ENCODE measurements around the gene BEND3.

DNA sequence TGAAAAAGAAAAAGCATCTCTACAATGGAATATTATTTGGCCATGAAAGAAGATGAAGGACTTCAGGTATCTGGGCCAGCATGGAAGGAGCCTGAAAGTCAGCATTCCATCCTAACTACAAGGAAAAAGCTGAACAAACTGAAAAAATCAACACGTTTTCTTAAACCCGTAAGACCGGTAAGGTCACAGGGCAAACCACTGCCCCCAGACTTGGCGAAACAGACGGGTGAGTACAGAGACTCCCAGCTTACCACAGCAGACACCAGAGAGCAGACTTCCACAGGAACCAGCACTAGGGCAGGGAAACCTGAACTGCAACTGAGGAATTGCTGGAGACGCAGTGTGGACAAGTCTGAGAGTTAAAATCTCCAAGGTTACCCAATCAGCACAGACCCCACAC lies 31.4 kb downstream of the BEND3 start:
- no peak for TF ChIP-seq HDGF (IDR thresholded peaks at IDR 0.05)
- TF ChIP-seq, protein P1, sequence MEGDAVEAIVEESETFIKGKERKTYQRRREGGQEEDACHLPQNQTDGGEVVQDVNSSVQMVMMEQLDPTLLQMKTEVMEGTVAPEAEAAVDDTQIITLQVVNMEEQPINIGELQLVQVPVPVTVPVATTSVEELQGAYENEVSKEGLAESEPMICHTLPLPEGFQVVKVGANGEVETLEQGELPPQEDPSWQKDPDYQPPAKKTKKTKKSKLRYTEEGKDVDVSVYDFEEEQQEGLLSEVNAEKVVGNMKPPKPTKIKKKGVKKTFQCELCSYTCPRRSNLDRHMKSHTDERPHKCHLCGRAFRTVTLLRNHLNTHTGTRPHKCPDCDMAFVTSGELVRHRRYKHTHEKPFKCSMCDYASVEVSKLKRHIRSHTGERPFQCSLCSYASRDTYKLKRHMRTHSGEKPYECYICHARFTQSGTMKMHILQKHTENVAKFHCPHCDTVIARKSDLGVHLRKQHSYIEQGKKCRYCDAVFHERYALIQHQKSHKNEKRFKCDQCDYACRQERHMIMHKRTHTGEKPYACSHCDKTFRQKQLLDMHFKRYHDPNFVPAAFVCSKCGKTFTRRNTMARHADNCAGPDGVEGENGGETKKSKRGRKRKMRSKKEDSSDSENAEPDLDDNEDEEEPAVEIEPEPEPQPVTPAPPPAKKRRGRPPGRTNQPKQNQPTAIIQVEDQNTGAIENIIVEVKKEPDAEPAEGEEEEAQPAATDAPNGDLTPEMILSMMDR (IDR thresholded peaks at IDR 0.05 in 2 of 3, conservative IDR thresholded peaks at IDR 0.05 in 1 of 3; ENCODE audit: control insufficient read depth in 2 of 3, extremely low read depth in 1 of 3, insufficient read depth in 1 of 3, low read depth in 3 of 3, low read length in 3 of 3), result no peak
- TF ChIP-seq BHLHE40 (IDR thresholded peaks at IDR 0.05; ENCODE audit: borderline replicate concordance in 1 of 2, low read depth in 2 of 2, low read length in 1 of 2), result no peak
- no peak for TF ChIP-seq POLR2AphosphoS5 (IDR thresholded peaks at IDR 0.05; ENCODE audit: low read length)
- TF ChIP-seq, protein P2, sequence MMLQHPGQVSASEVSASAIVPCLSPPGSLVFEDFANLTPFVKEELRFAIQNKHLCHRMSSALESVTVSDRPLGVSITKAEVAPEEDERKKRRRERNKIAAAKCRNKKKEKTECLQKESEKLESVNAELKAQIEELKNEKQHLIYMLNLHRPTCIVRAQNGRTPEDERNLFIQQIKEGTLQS (IDR thresholded peaks at IDR 0.05; ENCODE audit: borderline replicate concordance, extremely low read depth, low read depth, low read length), result no peak
- TF ChIP-seq HDAC6 (IDR thresholded peaks at IDR 0.05; ENCODE audit: unreplicated experiment), result no peak
- no peak for TF ChIP-seq ESRRA (IDR thresholded peaks at IDR 0.05; ENCODE audit: low read length)
- TF ChIP-seq, protein P3, sequence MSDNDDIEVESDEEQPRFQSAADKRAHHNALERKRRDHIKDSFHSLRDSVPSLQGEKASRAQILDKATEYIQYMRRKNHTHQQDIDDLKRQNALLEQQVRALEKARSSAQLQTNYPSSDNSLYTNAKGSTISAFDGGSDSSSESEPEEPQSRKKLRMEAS (IDR thresholded peaks at IDR 0.05; ENCODE audit: low read depth, low read length), result no peak
- no peak for TF ChIP-seq YY1 (IDR thresholded peaks at IDR 0.05; ENCODE audit: low read depth, low read length)
- no peak for TF ChIP-seq POLR2A (IDR thresholded peaks at IDR 0.05; ENCODE audit: low read depth, low read length)
- no peak for TF ChIP-seq CBX3 (IDR thresholded peaks at IDR 0.05; ENCODE audit: borderline replicate concordance, low read depth)

Data from GM12878 (cell line).